ENCODE measurements around the gene BCAS3.

DNA sequence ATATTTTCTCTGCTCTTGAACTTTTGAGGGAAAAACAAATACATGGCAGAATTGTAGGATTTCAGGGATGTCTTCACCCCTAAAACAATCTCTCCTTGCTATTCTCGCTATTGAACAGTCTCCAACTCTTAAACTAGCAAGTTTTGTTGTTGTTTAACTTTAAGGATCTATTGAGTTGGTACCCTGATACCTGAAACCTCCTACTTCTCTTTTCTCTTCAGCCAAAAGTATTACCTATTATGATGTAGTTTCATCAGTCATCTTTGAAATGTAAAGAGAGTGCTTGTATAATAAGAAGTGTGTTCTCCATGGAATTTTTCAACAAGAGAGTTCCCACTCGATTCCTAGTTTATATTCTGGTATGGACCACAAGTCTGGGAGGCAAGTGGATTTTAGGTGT is 510.4 kb downstream of the BCAS3 start:
- TF ChIP-seq SIN3A (IDR thresholded peaks at IDR 0.05; ENCODE audit: low read depth) (no peak), CBX3 (IDR thresholded peaks at IDR 0.05; ENCODE audit: low read depth) (no peak), POLR2A (IDR thresholded peaks at IDR 0.05; ENCODE audit: borderline replicate concordance, extremely low read depth, insufficient read depth, insufficient read length) (no peak), RAD21 (IDR thresholded peaks at IDR 0.05; ENCODE audit: low read depth) (no peak), EZH2 (IDR thresholded peaks at IDR 0.05) (no peak), CEBPB (IDR thresholded peaks at IDR 0.05; ENCODE audit: low read depth) (no peak), EGR1 (IDR thresholded peaks at IDR 0.05; ENCODE audit: low read depth) (no peak), POLR2AphosphoS5 (IDR thresholded peaks at IDR 0.05; ENCODE audit: low read depth, low read length) (no peak), MAX (IDR thresholded peaks at IDR 0.05) (no peak)
- TF ChIP-seq, protein P1, sequence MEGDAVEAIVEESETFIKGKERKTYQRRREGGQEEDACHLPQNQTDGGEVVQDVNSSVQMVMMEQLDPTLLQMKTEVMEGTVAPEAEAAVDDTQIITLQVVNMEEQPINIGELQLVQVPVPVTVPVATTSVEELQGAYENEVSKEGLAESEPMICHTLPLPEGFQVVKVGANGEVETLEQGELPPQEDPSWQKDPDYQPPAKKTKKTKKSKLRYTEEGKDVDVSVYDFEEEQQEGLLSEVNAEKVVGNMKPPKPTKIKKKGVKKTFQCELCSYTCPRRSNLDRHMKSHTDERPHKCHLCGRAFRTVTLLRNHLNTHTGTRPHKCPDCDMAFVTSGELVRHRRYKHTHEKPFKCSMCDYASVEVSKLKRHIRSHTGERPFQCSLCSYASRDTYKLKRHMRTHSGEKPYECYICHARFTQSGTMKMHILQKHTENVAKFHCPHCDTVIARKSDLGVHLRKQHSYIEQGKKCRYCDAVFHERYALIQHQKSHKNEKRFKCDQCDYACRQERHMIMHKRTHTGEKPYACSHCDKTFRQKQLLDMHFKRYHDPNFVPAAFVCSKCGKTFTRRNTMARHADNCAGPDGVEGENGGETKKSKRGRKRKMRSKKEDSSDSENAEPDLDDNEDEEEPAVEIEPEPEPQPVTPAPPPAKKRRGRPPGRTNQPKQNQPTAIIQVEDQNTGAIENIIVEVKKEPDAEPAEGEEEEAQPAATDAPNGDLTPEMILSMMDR (IDR thresholded peaks at IDR 0.05 in 2 of 3, conservative IDR thresholded peaks at IDR 0.05 in 1 of 3; ENCODE audit: borderline replicate concordance in 1 of 3, insufficient read depth in 1 of 3, low read depth in 2 of 3, low read length in 2 of 3), result no peak
- TF ChIP-seq, protein P2, sequence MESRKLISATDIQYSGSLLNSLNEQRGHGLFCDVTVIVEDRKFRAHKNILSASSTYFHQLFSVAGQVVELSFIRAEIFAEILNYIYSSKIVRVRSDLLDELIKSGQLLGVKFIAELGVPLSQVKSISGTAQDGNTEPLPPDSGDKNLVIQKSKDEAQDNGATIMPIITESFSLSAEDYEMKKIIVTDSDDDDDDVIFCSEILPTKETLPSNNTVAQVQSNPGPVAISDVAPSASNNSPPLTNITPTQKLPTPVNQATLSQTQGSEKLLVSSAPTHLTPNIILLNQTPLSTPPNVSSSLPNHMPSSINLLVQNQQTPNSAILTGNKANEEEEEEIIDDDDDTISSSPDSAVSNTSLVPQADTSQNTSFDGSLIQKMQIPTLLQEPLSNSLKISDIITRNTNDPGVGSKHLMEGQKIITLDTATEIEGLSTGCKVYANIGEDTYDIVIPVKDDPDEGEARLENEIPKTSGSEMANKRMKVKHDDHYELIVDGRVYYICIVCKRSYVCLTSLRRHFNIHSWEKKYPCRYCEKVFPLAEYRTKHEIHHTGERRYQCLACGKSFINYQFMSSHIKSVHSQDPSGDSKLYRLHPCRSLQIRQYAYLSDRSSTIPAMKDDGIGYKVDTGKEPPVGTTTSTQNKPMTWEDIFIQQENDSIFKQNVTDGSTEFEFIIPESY (IDR thresholded peaks at IDR 0.05; ENCODE audit: extremely low read depth, insufficient replicate concordance, low read length), result no peak
- TF ChIP-seq, protein P3, sequence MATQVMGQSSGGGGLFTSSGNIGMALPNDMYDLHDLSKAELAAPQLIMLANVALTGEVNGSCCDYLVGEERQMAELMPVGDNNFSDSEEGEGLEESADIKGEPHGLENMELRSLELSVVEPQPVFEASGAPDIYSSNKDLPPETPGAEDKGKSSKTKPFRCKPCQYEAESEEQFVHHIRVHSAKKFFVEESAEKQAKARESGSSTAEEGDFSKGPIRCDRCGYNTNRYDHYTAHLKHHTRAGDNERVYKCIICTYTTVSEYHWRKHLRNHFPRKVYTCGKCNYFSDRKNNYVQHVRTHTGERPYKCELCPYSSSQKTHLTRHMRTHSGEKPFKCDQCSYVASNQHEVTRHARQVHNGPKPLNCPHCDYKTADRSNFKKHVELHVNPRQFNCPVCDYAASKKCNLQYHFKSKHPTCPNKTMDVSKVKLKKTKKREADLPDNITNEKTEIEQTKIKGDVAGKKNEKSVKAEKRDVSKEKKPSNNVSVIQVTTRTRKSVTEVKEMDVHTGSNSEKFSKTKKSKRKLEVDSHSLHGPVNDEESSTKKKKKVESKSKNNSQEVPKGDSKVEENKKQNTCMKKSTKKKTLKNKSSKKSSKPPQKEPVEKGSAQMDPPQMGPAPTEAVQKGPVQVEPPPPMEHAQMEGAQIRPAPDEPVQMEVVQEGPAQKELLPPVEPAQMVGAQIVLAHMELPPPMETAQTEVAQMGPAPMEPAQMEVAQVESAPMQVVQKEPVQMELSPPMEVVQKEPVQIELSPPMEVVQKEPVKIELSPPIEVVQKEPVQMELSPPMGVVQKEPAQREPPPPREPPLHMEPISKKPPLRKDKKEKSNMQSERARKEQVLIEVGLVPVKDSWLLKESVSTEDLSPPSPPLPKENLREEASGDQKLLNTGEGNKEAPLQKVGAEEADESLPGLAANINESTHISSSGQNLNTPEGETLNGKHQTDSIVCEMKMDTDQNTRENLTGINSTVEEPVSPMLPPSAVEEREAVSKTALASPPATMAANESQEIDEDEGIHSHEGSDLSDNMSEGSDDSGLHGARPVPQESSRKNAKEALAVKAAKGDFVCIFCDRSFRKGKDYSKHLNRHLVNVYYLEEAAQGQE (IDR thresholded peaks at IDR 0.05; ENCODE audit: low read depth), result no peak
- TF ChIP-seq, protein P4, sequence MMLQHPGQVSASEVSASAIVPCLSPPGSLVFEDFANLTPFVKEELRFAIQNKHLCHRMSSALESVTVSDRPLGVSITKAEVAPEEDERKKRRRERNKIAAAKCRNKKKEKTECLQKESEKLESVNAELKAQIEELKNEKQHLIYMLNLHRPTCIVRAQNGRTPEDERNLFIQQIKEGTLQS (IDR thresholded peaks at IDR 0.05), result no peak

Data from HCT116 (cell line).